Muscle of leg (tissue), 11 donors: ENCODE measurements around the gene CHAC1. TPM values are rescaled to one million over a fixed set of nuclear protein-coding genes. Genes with fewer than 3 reads are reported as not detected.

Source experiments
- DNase-seq: peaks from one replicate; pipeline ENCODE4 v3.0.0; 2013
- H3K27ac ChIP-seq: one replicate; pipeline ENCODE4 v1.5.1; 2013; ENCODE audit warnings: mild to moderate bottlenecking, low read length, control low read depth
- H3K27me3 ChIP-seq: one replicate; pipeline ENCODE4 v1.6.1; 2013; ENCODE audit warnings: low read length; ENCODE audit not compliant: control insufficient read depth, insufficient read depth
- H3K36me3 ChIP-seq: one replicate; pipeline ENCODE4 v1.6.1; 2013; ENCODE audit warnings: low read length; ENCODE audit not compliant: control insufficient read depth, insufficient read depth
- H3K4me1 ChIP-seq: one replicate; pipeline ENCODE4 v1.6.1; 2013; ENCODE audit warnings: low read length; ENCODE audit not compliant: control insufficient read depth, insufficient read depth
- H3K4me3 ChIP-seq: one replicate; pipeline ENCODE4 v1.5.1; 2013; ENCODE audit warnings: low read length, control low read depth
- H3K9me3 ChIP-seq: replicated peaks from 2 replicates; pipeline ENCODE4 v1.6.1; 2013; ENCODE audit warnings: low read depth, low read length; ENCODE audit not compliant: control insufficient read depth
- WGBS: methylation state at CpG from one replicate; pipeline ENCODE4 v1.1.5; 2013; ENCODE audit warnings: missing lambda C conversion rate; ENCODE audit not compliant: insufficient coverage; 5-methylcytosine and 5-hydroxymethylcytosine counted together
- polyA plus RNA-seq, 8 donors: library from polyadenylated mRNA; unstranded; fragments of 120-200 nt; gene quantifications; one replicate each; pipeline versions ENCODE4 v1.2.1 to v1.2.3, GENCODE V29; 2013; ENCODE audit warnings: inconsistent platforms in 1 of 8, low replicate concordance in 1 of 8; ENCODE audit not compliant: insufficient read length in 8 of 8, insufficient read depth in 1 of 8
- total RNA-seq: library from RNA; stranded (reverse); fragments of 120-200 nt; gene quantifications from one replicate; pipeline ENCODE4 v1.2.4, GENCODE V29; 2013

CHAC1 gene
- total and polyA plus RNA-seq, 9 donors: 0.80 to 6.9 (median 2.3) TPM

- H3K4me1 ChIP-seq: no peaks in the 10 kb centered on the region
- H3K27me3 ChIP-seq: no peaks in the 10 kb centered on the region
- peaks cover 35% of the 10 kb centered on the region for H3K36me3 ChIP-seq
- no CpG with 5 or more reads among the region's 4 CpGs for WGBS
- H3K27ac ChIP-seq: no peak overlapping the region
- no peak overlapping the region for H3K4me3 ChIP-seq
- no peaks in the 10 kb centered on the region for H3K9me3 ChIP-seq
- no peak for DNase-seq
These were observed 45.9 kb downstream of the CHAC1 start for GRCh38 chr15:40999190-40999589.

GRCh38 chr15:41001524-41002214 lies 48.4 kb downstream of the CHAC1 start:
- WGBS: 60% methylated on average over 1 of the region's 5 CpGs
- peaks cover 33% of the 10 kb centered on the region for H3K36me3 ChIP-seq
- H3K4me1 ChIP-seq: no peaks in the 10 kb centered on the region
- H3K9me3 ChIP-seq: no peaks in the 10 kb centered on the region
- no peak for DNase-seq
- no peaks in the 10 kb centered on the region for H3K27me3 ChIP-seq
- no peak overlapping the region for H3K27ac ChIP-seq
- H3K4me3 ChIP-seq: no peak overlapping the region

- DNase-seq: no peak
- H3K4me1 ChIP-seq: no peaks in the 10 kb centered on the region
- no CpG with 5 or more reads among the region's 3 CpGs for WGBS
- H3K4me3 ChIP-seq: no peak overlapping the region
- H3K36me3 ChIP-seq: peaks cover 30% of the 10 kb centered on the region
- H3K27ac ChIP-seq: no peak overlapping the region
- H3K27me3 ChIP-seq: no peaks in the 10 kb centered on the region
- H3K9me3 ChIP-seq: no peaks in the 10 kb centered on the region
These were observed 51.2 kb downstream of the CHAC1 start for GRCh38 chr15:41004490-41004889.

Other genes with a start within 250 kb of the CHAC1 start
- gene RMDN3, start 198.2 kb upstream of the CHAC1 start, total RNA-seq: 12.7 TPM
- gene RMDN3, start 198.2 kb upstream of the CHAC1 start, polyA plus RNA-seq: 10 to 100 TPM; 21.1 to 31.2 (median 23.9) TPM
- gene GCHFR, start 189.4 kb upstream of the CHAC1 start, total RNA-seq: 6.1 TPM
- gene GCHFR, start 189.4 kb upstream of the CHAC1 start, polyA plus RNA-seq: 10 to 100 TPM in 1 of 8 donors, 1 to 10 TPM in 7; 3.8 to 14.1 (median 5.6) TPM
- gene C15orf62, start 183.5 kb upstream of the CHAC1 start, total RNA-seq: 0.13 TPM
- 1 to 10 TPM in 5 of 8 donors, under 1 TPM in 3; 0.64 to 2.2 (median 1.4) TPM for gene C15orf62, start 183.5 kb upstream of the CHAC1 start, polyA plus RNA-seq
- 15.1 TPM for gene ZFYVE19, start 146.4 kb upstream of the CHAC1 start, total RNA-seq
- 10 to 100 TPM; 16.1 to 24.9 (median 18.9) TPM for gene ZFYVE19, start 146.4 kb upstream of the CHAC1 start, polyA plus RNA-seq
- 37.9 TPM for gene DNAJC17, start 146.0 kb upstream of the CHAC1 start, total RNA-seq
- 10 to 100 TPM; 23.9 to 32.3 (median 30.4) TPM for gene DNAJC17, start 146.0 kb upstream of the CHAC1 start, polyA plus RNA-seq
- not detected for gene PPP1R14D, start 124.8 kb upstream of the CHAC1 start, total RNA-seq
- under 1 TPM in 2 of 8 donors, not detected in 6; 0.22 to 0.23 TPM for gene PPP1R14D, start 124.8 kb upstream of the CHAC1 start, polyA plus RNA-seq
- gene SPINT1, start 109.4 kb upstream of the CHAC1 start, total RNA-seq: 0.40 TPM
- 10 to 100 TPM in 1 of 8 donors, 1 to 10 TPM in 4, under 1 TPM in 3; 0.38 to 11.0 (median 1.2) TPM for gene SPINT1, start 109.4 kb upstream of the CHAC1 start, polyA plus RNA-seq
- 0.13 TPM for gene RHOV, start 79.2 kb upstream of the CHAC1 start, total RNA-seq
- 1 to 10 TPM in 1 of 8 donors, under 1 TPM in 7; 0.06 to 3.0 (median 0.41) TPM for gene RHOV, start 79.2 kb upstream of the CHAC1 start, polyA plus RNA-seq
- 11.7 TPM for gene VPS18, start 59.0 kb upstream of the CHAC1 start, total RNA-seq
- gene VPS18, start 59.0 kb upstream of the CHAC1 start, polyA plus RNA-seq: 10 to 100 TPM in 6 of 8 donors, 1 to 10 TPM in 2; 9.0 to 12.4 (median 10.8) TPM
- 9.7 TPM for gene DLL4, start 24.1 kb upstream of the CHAC1 start, total RNA-seq
- gene DLL4, start 24.1 kb upstream of the CHAC1 start, polyA plus RNA-seq: 10 to 100 TPM in 7 of 8 donors, 1 to 10 TPM in 1; 8.7 to 17.9 (median 11.9) TPM
- gene INO80, start 162.8 kb downstream of the CHAC1 start, total RNA-seq: 15.9 TPM
- 10 to 100 TPM; 13.0 to 18.1 (median 16.7) TPM for gene INO80, start 162.8 kb downstream of the CHAC1 start, polyA plus RNA-seq